ENCODE data around the gene UIMC1. TPM values are rescaled to one million over a fixed set of nuclear protein-coding genes. Genes with fewer than 3 reads are reported as not detected.

UIMC1 gene
- total and polyA plus RNA-seq, 2 donors, result 44.4 to 51.8 TPM

DNA sequence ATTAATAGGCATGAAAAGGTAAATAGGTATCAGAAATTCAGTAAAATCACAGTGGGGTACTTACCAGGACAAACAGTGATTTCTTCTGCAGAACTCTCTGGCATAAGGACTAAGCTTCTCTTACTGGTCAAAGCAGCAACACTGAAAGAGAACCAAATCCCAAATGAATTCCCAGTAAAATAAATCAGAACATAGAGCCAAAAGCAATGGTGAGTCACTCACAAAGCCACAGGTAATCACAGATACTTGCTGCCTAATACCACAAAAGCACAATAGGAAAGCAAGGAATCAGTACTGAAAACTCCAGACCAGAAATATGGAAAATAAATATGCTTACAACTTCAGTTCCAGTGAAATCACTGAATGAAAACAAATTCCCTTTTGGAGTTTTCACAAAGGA is 50.7 kb downstream of the UIMC1 start:
- H3K36me3 ChIP-seq (ENCODE audit: control insufficient read depth in 2 of 2, insufficient read depth in 2 of 2, low read length in 1 of 2), result peaks cover 11 to 56% of the 10 kb centered on the region in 2 donors
- no peaks in the 10 kb centered on the region for H3K4me1 ChIP-seq (ENCODE audit: control insufficient read depth in 2 of 2, insufficient read depth in 2 of 2, low read length in 2 of 2)
- no peaks in the 10 kb centered on the region for H3K27me3 ChIP-seq (ENCODE audit: control insufficient read depth in 2 of 2, insufficient read depth in 1 of 2, low read length in 1 of 2)
- no peak overlapping the region for H3K4me3 ChIP-seq (ENCODE audit: low read length in 2 of 2)
- H3K27ac ChIP-seq (ENCODE audit: low read depth in 1 of 2, low read length in 1 of 2), result no peak overlapping the region
- no peaks in the 10 kb centered on the region for H3K9me3 ChIP-seq (ENCODE audit: control insufficient read depth in 2 of 2, insufficient read depth in 1 of 2, low read length in 1 of 2)
- no peak for DNase-seq (ENCODE audit: low read depth in 6 of 9, low spot score in 9 of 9)

DNA sequence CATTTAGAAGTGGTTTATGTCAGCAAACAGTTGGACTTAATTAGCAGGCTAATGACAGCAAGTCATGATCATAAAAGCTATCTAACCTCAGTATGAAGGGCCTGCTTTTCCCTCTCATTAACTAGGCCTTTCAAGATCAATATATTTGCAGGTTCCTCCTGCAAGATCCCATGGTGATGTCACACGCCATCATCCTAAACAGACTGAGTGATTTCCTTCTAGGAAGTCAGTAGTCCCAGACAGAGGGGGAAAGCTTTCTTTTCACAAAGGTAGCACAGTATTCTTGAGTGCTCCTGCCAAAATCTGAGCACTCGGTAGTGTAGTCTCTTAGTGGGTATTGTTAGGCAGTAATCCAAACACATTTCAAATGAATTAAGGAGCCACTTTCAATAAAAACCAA is 52.5 kb downstream of the UIMC1 start:
- H3K4me3 ChIP-seq (ENCODE audit: low read length in 2 of 2), result no peak overlapping the region
- H3K36me3 ChIP-seq (ENCODE audit: control insufficient read depth in 2 of 2, insufficient read depth in 2 of 2, low read length in 1 of 2), result peaks cover 24 to 69% of the 10 kb centered on the region in 2 donors
- 97% methylated on average over 2 of the region's 2 CpGs for WGBS
- H3K4me1 ChIP-seq (ENCODE audit: control insufficient read depth in 2 of 2, insufficient read depth in 2 of 2, low read length in 2 of 2), result no peaks in the 10 kb centered on the region
- H3K9me3 ChIP-seq (ENCODE audit: control insufficient read depth in 2 of 2, insufficient read depth in 1 of 2, low read length in 1 of 2), result no peaks in the 10 kb centered on the region
- no peak overlapping the region for H3K27ac ChIP-seq (ENCODE audit: low read depth in 1 of 2, low read length in 1 of 2)
- H3K27me3 ChIP-seq (ENCODE audit: control insufficient read depth in 2 of 2, insufficient read depth in 1 of 2, low read length in 1 of 2), result no peaks in the 10 kb centered on the region
- DNase-seq (ENCODE audit: low read depth in 6 of 9, low spot score in 9 of 9), result no peak

DNA sequence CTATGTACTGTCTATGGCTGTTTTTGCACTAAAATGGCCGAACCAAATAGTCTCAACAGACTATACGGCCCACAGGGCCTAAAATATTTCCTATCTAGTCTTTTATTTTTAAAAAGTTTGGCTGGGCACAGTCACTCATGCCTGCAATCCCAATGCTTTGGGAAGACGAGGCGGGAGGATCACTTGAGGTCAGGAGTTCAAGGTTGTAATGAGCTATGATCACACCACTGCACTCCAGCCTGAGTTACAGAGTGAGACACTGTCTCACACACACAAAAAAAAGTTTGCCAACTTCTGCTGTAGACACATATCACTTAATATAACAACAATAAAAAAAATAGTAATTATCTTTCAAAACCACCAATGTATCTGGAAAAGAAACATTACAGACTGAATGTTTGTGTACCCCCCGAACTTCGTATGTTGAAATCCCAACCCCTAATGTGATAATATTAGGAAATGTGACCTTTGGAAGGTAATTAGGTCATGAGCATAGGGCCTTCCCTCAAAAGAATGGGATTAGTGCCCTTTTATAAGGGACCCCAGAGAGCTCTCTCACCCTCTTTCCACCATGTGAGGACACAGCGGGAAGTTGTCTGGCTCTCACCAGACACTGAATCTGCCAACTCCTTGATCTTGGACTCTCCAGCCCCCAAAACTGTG is 53.9 kb downstream of the UIMC1 start:
- no peaks in the 10 kb centered on the region for H3K27me3 ChIP-seq (ENCODE audit: control insufficient read depth in 2 of 2, insufficient read depth in 1 of 2, low read length in 1 of 2)
- 99% methylated on average over 7 of the region's 7 CpGs for WGBS
- no peak overlapping the region for H3K4me3 ChIP-seq (ENCODE audit: low read length in 2 of 2)
- no peaks in the 10 kb centered on the region for H3K9me3 ChIP-seq (ENCODE audit: control insufficient read depth in 2 of 2, insufficient read depth in 1 of 2, low read length in 1 of 2)
- H3K27ac ChIP-seq (ENCODE audit: low read depth in 1 of 2, low read length in 1 of 2), result no peak overlapping the region
- H3K4me1 ChIP-seq (ENCODE audit: control insufficient read depth in 2 of 2, insufficient read depth in 2 of 2, low read length in 2 of 2), result no peaks in the 10 kb centered on the region
- DNase-seq (ENCODE audit: low read depth in 6 of 9, low spot score in 9 of 9), result no peak
- H3K36me3 ChIP-seq (ENCODE audit: control insufficient read depth in 2 of 2, insufficient read depth in 2 of 2, low read length in 1 of 2), result peaks cover 25 to 66% of the 10 kb centered on the region in 2 donors

DNA sequence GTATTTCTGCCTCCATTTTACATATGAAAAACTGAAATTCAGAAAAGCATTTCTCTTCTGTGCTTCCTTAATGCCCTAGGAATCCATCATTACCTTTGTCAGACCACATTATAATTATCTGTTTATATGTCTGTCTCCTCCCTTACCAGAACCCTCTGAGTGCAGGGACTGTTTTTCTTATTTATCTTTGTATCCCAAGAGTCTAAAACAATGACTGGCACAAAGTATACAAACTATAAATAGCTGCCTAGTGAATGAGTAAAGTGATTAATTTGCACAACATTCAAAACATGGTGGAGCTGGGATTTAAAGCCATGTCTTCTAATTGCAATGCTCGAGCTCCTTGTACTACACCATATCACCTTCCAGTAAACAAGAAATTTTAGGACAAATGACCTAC is 58.1 kb downstream of the UIMC1 start:
- Histone ChIP-seq H3K27me3 (ENCODE audit: control insufficient read depth in 2 of 2, insufficient read depth in 1 of 2, low read length in 1 of 2) (no peaks in the 10 kb centered on the region), H3K4me1 (ENCODE audit: control insufficient read depth in 2 of 2, insufficient read depth in 2 of 2, low read length in 2 of 2) (no peaks in the 10 kb centered on the region), H3K4me3 (ENCODE audit: low read length in 2 of 2) (no peak overlapping the region), H3K9me3 (ENCODE audit: control insufficient read depth in 2 of 2, insufficient read depth in 1 of 2, low read length in 1 of 2) (no peaks in the 10 kb centered on the region), H3K36me3 (ENCODE audit: control insufficient read depth in 2 of 2, insufficient read depth in 2 of 2, low read length in 1 of 2) (peaks cover 26 to 59% of the 10 kb centered on the region in 2 donors), H3K27ac (ENCODE audit: low read depth in 1 of 2, low read length in 1 of 2) (no peak overlapping the region)
- DNase-seq (ENCODE audit: low read depth in 6 of 9, low spot score in 9 of 9), result no peak
- WGBS, result 98% methylated on average over 1 of the region's 1 CpG

DNA sequence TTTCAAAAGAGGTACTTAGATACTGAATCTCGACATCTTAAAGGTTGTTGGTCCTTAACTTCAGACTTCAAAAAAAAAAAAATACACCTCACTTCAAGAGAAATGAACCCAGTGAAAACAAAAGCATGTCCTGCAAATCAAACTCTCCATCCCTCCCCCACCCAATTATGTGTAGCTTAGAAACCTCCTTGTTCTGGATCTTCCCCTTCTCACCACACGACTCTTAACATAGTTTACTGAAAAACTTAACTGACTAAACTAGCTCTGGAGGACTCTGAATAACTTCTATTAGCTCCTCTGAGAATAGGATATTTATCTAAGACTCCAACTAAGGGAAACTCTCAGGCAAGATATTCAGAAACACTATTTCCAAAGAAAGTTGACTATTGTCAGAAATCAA is 58.7 kb downstream of the UIMC1 start:
- H3K4me1 ChIP-seq (ENCODE audit: control insufficient read depth in 2 of 2, insufficient read depth in 2 of 2, low read length in 2 of 2), result no peaks in the 10 kb centered on the region
- H3K27ac ChIP-seq (ENCODE audit: low read depth in 1 of 2, low read length in 1 of 2), result no peak overlapping the region
- H3K36me3 ChIP-seq (ENCODE audit: control insufficient read depth in 2 of 2, insufficient read depth in 2 of 2, low read length in 1 of 2), result peaks cover 26 to 61% of the 10 kb centered on the region in 2 donors
- 97% methylated on average over 2 of the region's 2 CpGs for WGBS
- no peaks in the 10 kb centered on the region for H3K27me3 ChIP-seq (ENCODE audit: control insufficient read depth in 2 of 2, insufficient read depth in 1 of 2, low read length in 1 of 2)
- no peak overlapping the region for H3K4me3 ChIP-seq (ENCODE audit: low read length in 2 of 2)
- no peak for DNase-seq (ENCODE audit: low read depth in 6 of 9, low spot score in 9 of 9)
- no peaks in the 10 kb centered on the region for H3K9me3 ChIP-seq (ENCODE audit: control insufficient read depth in 2 of 2, insufficient read depth in 1 of 2, low read length in 1 of 2)

DNA sequence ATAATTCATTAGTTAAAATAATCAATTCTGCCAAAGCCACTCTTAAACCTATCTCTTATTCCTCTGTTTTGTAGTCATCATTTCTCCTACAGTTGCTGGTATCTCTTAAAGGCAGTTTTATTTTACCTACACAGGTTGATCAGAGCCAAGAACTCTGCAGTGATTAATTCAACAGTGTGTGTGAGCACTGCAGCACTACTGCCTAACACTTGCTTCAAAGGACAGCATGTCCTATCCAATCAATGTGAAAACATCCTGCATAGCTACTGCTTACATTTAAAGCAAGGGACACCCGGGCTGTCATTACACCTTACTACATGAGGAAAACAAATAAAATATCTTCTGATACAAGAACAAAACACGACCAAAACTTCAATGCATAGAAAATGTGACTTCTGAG is 62.3 kb downstream of the UIMC1 start:
- H3K27ac ChIP-seq (ENCODE audit: low read depth in 1 of 2, low read length in 1 of 2), result no peak overlapping the region
- H3K27me3 ChIP-seq (ENCODE audit: control insufficient read depth in 2 of 2, insufficient read depth in 1 of 2, low read length in 1 of 2), result no peaks in the 10 kb centered on the region
- 94% methylated on average over 2 of the region's 2 CpGs for WGBS
- H3K9me3 ChIP-seq (ENCODE audit: control insufficient read depth in 2 of 2, insufficient read depth in 1 of 2, low read length in 1 of 2), result no peaks in the 10 kb centered on the region
- no peak overlapping the region for H3K4me3 ChIP-seq (ENCODE audit: low read length in 2 of 2)
- no peaks in the 10 kb centered on the region for H3K4me1 ChIP-seq (ENCODE audit: control insufficient read depth in 2 of 2, insufficient read depth in 2 of 2, low read length in 2 of 2)
- peaks cover 16 to 57% of the 10 kb centered on the region in 2 donors for H3K36me3 ChIP-seq (ENCODE audit: control insufficient read depth in 2 of 2, insufficient read depth in 2 of 2, low read length in 1 of 2)
- DNase-seq (ENCODE audit: low read depth in 6 of 9, low spot score in 9 of 9), result no peak

DNA sequence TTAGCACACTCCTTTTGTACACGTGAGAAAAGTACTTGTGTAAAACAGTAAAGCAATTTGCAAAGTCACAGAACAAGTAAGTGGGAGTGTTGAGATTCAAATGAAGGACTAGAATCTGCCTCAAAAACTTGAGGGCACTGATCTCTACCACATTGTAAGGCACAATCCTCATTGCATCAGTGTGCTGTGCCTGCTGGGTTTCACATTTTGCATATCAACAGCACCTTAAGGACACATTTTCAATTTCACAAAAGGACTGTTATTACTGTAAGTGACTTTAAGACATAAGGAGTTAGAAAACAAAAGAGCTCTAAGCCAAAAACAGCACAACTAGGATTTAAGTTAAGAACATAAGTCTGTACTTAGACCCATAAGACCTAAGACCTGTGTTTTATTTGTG is 62.8 kb downstream of the UIMC1 start:
- DNase-seq (ENCODE audit: low read depth in 6 of 9, low spot score in 9 of 9), result no peak
- H3K27me3 ChIP-seq (ENCODE audit: control insufficient read depth in 2 of 2, insufficient read depth in 1 of 2, low read length in 1 of 2), result no peaks in the 10 kb centered on the region
- no peaks in the 10 kb centered on the region for H3K4me1 ChIP-seq (ENCODE audit: control insufficient read depth in 2 of 2, insufficient read depth in 2 of 2, low read length in 2 of 2)
- H3K4me3 ChIP-seq (ENCODE audit: low read length in 2 of 2), result no peak overlapping the region
- WGBS, result 98% methylated on average over 1 of the region's 1 CpG
- peaks cover 13 to 58% of the 10 kb centered on the region in 2 donors for H3K36me3 ChIP-seq (ENCODE audit: control insufficient read depth in 2 of 2, insufficient read depth in 2 of 2, low read length in 1 of 2)
- H3K9me3 ChIP-seq (ENCODE audit: control insufficient read depth in 2 of 2, insufficient read depth in 1 of 2, low read length in 1 of 2), result no peaks in the 10 kb centered on the region
- H3K27ac ChIP-seq (ENCODE audit: low read depth in 1 of 2, low read length in 1 of 2), result no peak overlapping the region

DNA sequence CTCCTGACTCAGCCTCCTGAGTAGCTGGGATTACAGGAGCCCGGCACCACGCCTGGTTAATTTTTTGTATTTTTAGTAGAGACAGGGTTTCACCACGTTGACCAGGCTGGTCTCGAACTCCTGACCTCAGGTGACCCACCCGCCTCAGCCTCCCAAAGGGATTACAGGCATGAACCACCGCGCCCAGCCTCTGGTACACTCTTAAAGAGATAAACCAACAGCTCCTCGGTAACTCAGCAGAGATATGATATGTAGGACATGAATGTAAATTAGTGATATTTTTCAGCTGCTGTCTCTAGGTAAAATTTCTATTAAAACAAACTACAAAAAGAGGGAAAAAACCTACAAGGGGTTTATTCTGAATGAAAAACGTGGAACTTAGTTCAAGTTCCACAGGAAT is 64.6 kb downstream of the UIMC1 start:
- 92% methylated on average over 9 of the region's 9 CpGs for WGBS
- no peaks in the 10 kb centered on the region for H3K4me1 ChIP-seq (ENCODE audit: control insufficient read depth in 2 of 2, insufficient read depth in 2 of 2, low read length in 2 of 2)
- no peaks in the 10 kb centered on the region for H3K9me3 ChIP-seq (ENCODE audit: control insufficient read depth in 2 of 2, insufficient read depth in 1 of 2, low read length in 1 of 2)
- H3K4me3 ChIP-seq (ENCODE audit: low read length in 2 of 2), result no peak overlapping the region
- DNase-seq (ENCODE audit: low read depth in 6 of 9, low spot score in 9 of 9), result no peak
- no peaks in the 10 kb centered on the region for H3K27me3 ChIP-seq (ENCODE audit: control insufficient read depth in 2 of 2, insufficient read depth in 1 of 2, low read length in 1 of 2)
- peaks cover 17 to 65% of the 10 kb centered on the region in 2 donors for H3K36me3 ChIP-seq (ENCODE audit: control insufficient read depth in 2 of 2, insufficient read depth in 2 of 2, low read length in 1 of 2)
- H3K27ac ChIP-seq (ENCODE audit: low read depth in 1 of 2, low read length in 1 of 2), result no peak overlapping the region

DNA sequence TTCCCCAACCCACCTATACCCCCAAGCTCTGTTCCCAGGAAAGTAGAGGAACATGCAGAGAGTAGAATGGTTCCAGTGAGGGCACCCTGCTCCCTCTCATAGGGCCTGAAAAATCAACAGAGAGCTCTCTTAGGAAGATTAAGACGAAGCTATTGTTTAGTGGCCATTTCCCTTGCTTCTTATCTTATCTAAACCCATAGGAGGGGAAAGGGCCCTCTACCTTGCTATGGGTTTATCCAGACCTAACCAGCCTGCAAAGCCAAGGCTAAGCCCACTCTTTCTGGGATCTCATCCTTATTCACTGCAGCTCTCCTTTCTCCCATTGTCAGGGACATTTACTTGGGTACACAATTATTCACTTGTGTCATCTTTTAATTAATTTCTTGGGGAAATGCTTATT is 68.1 kb downstream of the UIMC1 start:
- H3K27ac ChIP-seq (ENCODE audit: low read depth in 1 of 2, low read length in 1 of 2), result no peak overlapping the region
- H3K27me3 ChIP-seq (ENCODE audit: control insufficient read depth in 2 of 2, insufficient read depth in 1 of 2, low read length in 1 of 2), result no peaks in the 10 kb centered on the region
- peaks cover 13 to 61% of the 10 kb centered on the region in 2 donors for H3K36me3 ChIP-seq (ENCODE audit: control insufficient read depth in 2 of 2, insufficient read depth in 2 of 2, low read length in 1 of 2)
- H3K4me3 ChIP-seq (ENCODE audit: low read length in 2 of 2), result no peak overlapping the region
- no peak for DNase-seq (ENCODE audit: low read depth in 6 of 9, low spot score in 9 of 9)
- WGBS, result 95% methylated on average over 1 of the region's 1 CpG
- H3K4me1 ChIP-seq (ENCODE audit: control insufficient read depth in 2 of 2, insufficient read depth in 2 of 2, low read length in 2 of 2), result no peaks in the 10 kb centered on the region
- no peaks in the 10 kb centered on the region for H3K9me3 ChIP-seq (ENCODE audit: control insufficient read depth in 2 of 2, insufficient read depth in 1 of 2, low read length in 1 of 2)
